Activated CD4-positive, alpha-beta T cell treated with anti-CD3 and anti-CD28 coated beads, Interleukin-2, amount 50 U/mL, for 48 hours (primary cell): Measurements from ENCODE around the gene ALDH1A3.
"Not testable (repeated sequence)": the region's sequence is repeated elsewhere in the genome, so short reads cannot be mapped to it uniquely, and the experiment has no call there.

ENCODE experiments used
- DNase-seq, 2 experiments: peaks; one replicate each; pipeline ENCODE4 v3.0.0-alpha.2; 2020

ALDH1A3 gene

GRCh38 chr15:100879464-100880138, at the start of gene ALDH1A3:
ALDH1A3 (plus strand) TSS chr15:100879831; CDS start chr15:100879908, 77 bp downstream.
- DNase-seq, result peak; percentile 20 to 24

- DNase-seq, result no peak
Measured at GRCh38 chr15:100831467-100831866, 48.2 kb upstream of the ALDH1A3 start.

GRCh38 chr15:100832149-100832942, 47.3 kb upstream of the ALDH1A3 start:
- no peak for DNase-seq

GRCh38 chr15:100833417-100834389, 45.9 kb upstream of the ALDH1A3 start:
- DNase-seq, result no peak

- no peak for DNase-seq
Measured at GRCh38 chr15:100834731-100835130, 44.9 kb upstream of the ALDH1A3 start.

- no peak for DNase-seq
Measured at GRCh38 chr15:100835636-100836035, 44.0 kb upstream of the ALDH1A3 start.

GRCh38 chr15:100836501-100836900, 43.1 kb upstream of the ALDH1A3 start:
- DNase-seq, result no peak

GRCh38 chr15:100841426-100841825, 38.2 kb upstream of the ALDH1A3 start:
- no peak for DNase-seq

- no peak for DNase-seq
Measured at GRCh38 chr15:100842756-100843730, 36.6 kb upstream of the ALDH1A3 start.

GRCh38 chr15:100844167-100844566, 35.5 kb upstream of the ALDH1A3 start:
- DNase-seq, result no peak

GRCh38 chr15:100844778-100845177, 34.9 kb upstream of the ALDH1A3 start:
- DNase-seq, result no peak

GRCh38 chr15:100847194-100847593, 32.4 kb upstream of the ALDH1A3 start:
- DNase-seq, result no peak

- peak; percentile 44 to 60 for DNase-seq
Measured at GRCh38 chr15:100849021-100849854, 30.4 kb upstream of the ALDH1A3 start.

GRCh38 chr15:100849855-100850218, 29.8 kb upstream of the ALDH1A3 start:
- no peak for DNase-seq

GRCh38 chr15:100851428-100852015, 28.1 kb upstream of the ALDH1A3 start:
- not testable (repeated sequence) for DNase-seq

- no peak for DNase-seq
Measured at GRCh38 chr15:100852630-100853029, 27.0 kb upstream of the ALDH1A3 start.

GRCh38 chr15:100853676-100854440, 25.8 kb upstream of the ALDH1A3 start:
- DNase-seq, result no peak

GRCh38 chr15:100856867-100857266, 22.8 kb upstream of the ALDH1A3 start:
- no peak for DNase-seq

- no peak for DNase-seq
Measured at GRCh38 chr15:100858294-100858693, 21.3 kb upstream of the ALDH1A3 start.
